HepG2 (cell line): Measurements from ENCODE around the gene CLK4.

Source experiments
- BRD4 ChIP-seq: sonication (generic); formaldehyde crosslinking; IDR thresholded peaks from 2 replicates; pipeline ENCODE4 v1.4.0; 2020; ENCODE audit warnings: missing genetic modification reagents
- ELF4 ChIP-seq: sonication (generic); formaldehyde crosslinking; IDR thresholded peaks from 2 replicates; pipeline ENCODE4 v1.5.0; 2020; ENCODE audit warnings: missing genetic modification reagents, mild to moderate bottlenecking, moderate library complexity, borderline replicate concordance
- EP300 ChIP-seq, 3 experiments: sonication (generic) in 1 of 3; formaldehyde crosslinking in 1 of 3; IDR thresholded peaks; 2 replicates each; pipeline versions ENCODE4 v1.5.1 to v1.6.1; 2011 to 2020; ENCODE audit warnings: low read depth in 2 of 3, low read length in 2 of 3, borderline replicate concordance in 1 of 3, improper control_type of control experiment in 1 of 3, mild to moderate bottlenecking in 1 of 3, missing genetic modification reagents in 1 of 3, moderate library complexity in 1 of 3
- ETS1 ChIP-seq: sonication (generic); formaldehyde crosslinking; IDR thresholded peaks from 2 replicates; pipeline ENCODE4 v1.4.0; 2020; ENCODE audit warnings: missing genetic modification reagents
- MAFK ChIP-seq, 2 experiments: IDR thresholded peaks in 1 of 2; conservative IDR thresholded peaks in 1 of 2; 2 replicates each; pipeline ENCODE4 v1.6.1; 2011; ENCODE audit warnings: improper control_type of control experiment in 2 of 2, low read length in 2 of 2
- NFRKB ChIP-seq: fragments of 450-650 bp; IDR thresholded peaks from 2 replicates; pipeline ENCODE4 v1.6.1; 2017
- PBX2 ChIP-seq: IDR thresholded peaks from 2 replicates; pipeline ENCODE4 v1.6.1; 2016; ENCODE audit warnings: control low read depth
- RNF2 ChIP-seq: fragments of 450-650 bp; conservative IDR thresholded peaks from 2 replicates; pipeline ENCODE4 v1.6.1; 2016; ENCODE audit warnings: low read depth
- SALL2 ChIP-seq: sonication (generic); formaldehyde crosslinking; IDR thresholded peaks from 2 replicates; pipeline ENCODE4 v1.8.1; 2023; ENCODE audit warnings: mild to moderate bottlenecking, missing genetic modification reagents, inconsistent platforms
- SP1 ChIP-seq, 2 experiments: fragments of 450-650 bp in 1 of 2; sonication (generic) in 1 of 2; formaldehyde crosslinking in 1 of 2; IDR thresholded peaks; 2 replicates each; pipeline versions ENCODE4 v1.4.0 to v1.6.1; 2016 to 2020; ENCODE audit warnings: missing genetic modification reagents in 1 of 2
- SP2 ChIP-seq: sonication (generic); formaldehyde crosslinking; IDR thresholded peaks from 2 replicates; pipeline ENCODE4 v1.5.1; 2020; ENCODE audit warnings: mild to moderate bottlenecking, missing genetic modification reagents

- TF ChIP-seq MAFK (conservative IDR thresholded peaks at IDR 0.05 in 1 of 2, IDR thresholded peaks at IDR 0.05 in 1 of 2; ENCODE audit: low read length in 2 of 2) (no peak), ELF4 (no peak), RNF2 (no peak), BRD4 (CRISPR knock-in tag) (no peak), SALL2 (CRISPR knock-in tag) (no peak), ETS1 (no peak), SP1 (IDR thresholded peaks at IDR 0.05) (no peak), SP1 (CRISPR knock-in tag; IDR thresholded peaks at IDR 0.05) (no peak), PBX2 (no peak), NFRKB (no peak), EP300 (IDR thresholded peaks at IDR 0.05; ENCODE audit: low read depth in 2 of 2, low read length in 2 of 2) (no peak), EP300 (CRISPR knock-in tag; IDR thresholded peaks at IDR 0.05; ENCODE audit: borderline replicate concordance) (no peak), SP2 (CRISPR knock-in tag) (no peak)
Observed at GRCh38 chr5:178649580-178649979, 22.7 kb upstream of the CLK4 start.
